Pancreas (tissue), 10 donors: ENCODE results near the gene TRIM14. TPM values are rescaled to one million over a fixed set of nuclear protein-coding genes. Genes with fewer than 3 reads are reported as not detected.
A peak's percentile ranks its signal among the peaks of the same experiment; 100 is the strongest.

ENCODE experiments used
- ATAC-seq, 4 donors: fragments of 200-7000 bp; cut with Tn5 transposase; one replicate each; pipeline versions ENCODE4 v1.8.0 to v1.9.1; 2020; ENCODE audit warnings: mild to moderate bottlenecking in 4 of 4, moderate library complexity in 4 of 4
- DNase-seq, 6 donors: peaks; one replicate each; pipeline ENCODE4 v3.0.0-alpha.2; 2020
- FAIRE-seq: peaks from 2 replicates; lab custom pipeline; 2012; peaks lifted over from hg19 to GRCh38; lab: Jason Lieb, UNC
- H3K27ac ChIP-seq, 4 donors: fragments of 200-600 bp; sonication (generic); 1 replicate in 3 of 4; 2 replicates in 1 of 4; pipeline versions ENCODE4 v1.5.0 to v1.8.0; 2020
- H3K27me3 ChIP-seq, 4 donors: fragments of 200-600 bp; one replicate each; pipeline ENCODE4 v1.8.0; 2021
- H3K36me3 ChIP-seq, 3 donors: fragments of 200-600 bp; sonication (generic) in 1 of 3; one replicate each; pipeline versions ENCODE4 v1.5.0 to v1.8.0; 2020 to 2021
- H3K4me1 ChIP-seq, 3 donors: fragments of 200-600 bp; one replicate each; pipeline ENCODE4 v1.8.0; 2021
- H3K4me3 ChIP-seq, 4 donors: fragments of 200-600 bp; sonication (generic) in 2 of 4; one replicate each; pipeline versions ENCODE4 v1.5.0 to v1.8.0; 2020 to 2021
- H3K9me3 ChIP-seq, 4 donors: fragments of 200-600 bp; one replicate each; pipeline ENCODE4 v1.8.0; 2021
- CTCF ChIP-seq, 4 donors: fragments of 200-600 bp; sonication (generic) in 3 of 4; IDR thresholded peaks; one replicate each; pipeline versions ENCODE4 v1.5.0 to v1.8.0; 2021; ENCODE audit warnings: antibody characterized with exemption in 4 of 4
- WGBS, 2 donors: extraction: QIAGEN DNeasy Blood & Tissue Kit; methylation state at CpG; one replicate each; pipeline ENCODE4 v1.1.7; 2013; 5-methylcytosine and 5-hydroxymethylcytosine counted together
- intact Hi-C, 3 donors: fragments of 100-400 bp; cut with DNase I; formaldehyde crosslinking; loops; one replicate each; pipeline versions ENCODE4 v1.11.1 to v1.14.2; 2022
- polyA plus RNA-seq, 2 donors: library from polyadenylated mRNA; stranded (reverse); fragments of 200-250 nt; gene quantifications; one replicate each; pipeline ENCODE4 v1.2.3, GENCODE V29; 2013
- total RNA-seq, 6 donors: library from RNA; stranded (reverse); fragmentation: NEBNext Ultra II Directional in 4 of 6; extraction: Animal tissue kit (Norgen Biotek cat#: 25700) in 4 of 6; gene quantifications; one replicate each; pipeline versions ENCODE4 v1.2.1 to v1.2.4, GENCODE V29; 2021 to 2023
- donor health status: healthy with polysubstance abuse.
- donor health status: DM: no; HTN: no; CAD: no; lungs with moderate emphysema.
- donor health status: DM: no; HTN: no; CAD: no.
- donor health status: control.
- donor health status: control.
- donor health status: Bipolar disorder and iron deficiency.
- donor health status: DM: yes; HTN: yes; CAD: no.
- donor health status: DM: no; HTN: no; CAD: no.
- donor health status: DM: no; HTN: no; CAD: no.
- donor health status: DM: yes; HTN: yes; CAD: no.

The TRIM14 gene
- total and polyA plus RNA-seq, 8 donors = 1.2 to 10.4 (median 1.9) TPM

GRCh38 chr9:98085944-98086343 is 33.1 kb downstream of the TRIM14 start:
- H3K4me1 ChIP-seq = no peaks in the 10 kb centered on the region
- intact Hi-C loops = no loop called here
- no peak for TF ChIP-seq CTCF (IDR thresholded peaks at IDR 0.05)
- peaks cover 5 to 26% (median 17%) of the 10 kb centered on the region in 3 donors for H3K36me3 ChIP-seq
- 79 to 81% methylated on average over 7 of the region's 7 CpGs for WGBS, 2 donors
- H3K27ac ChIP-seq = no peak overlapping the region
- FAIRE-seq (no peak), DNase-seq (no peak), ATAC-seq (peak in 2 of 4 donors; percentile 15 to 42)
- H3K27me3 ChIP-seq = no peaks in the 10 kb centered on the region
- no peaks in the 10 kb centered on the region for H3K9me3 ChIP-seq
- no peak overlapping the region for H3K4me3 ChIP-seq

- intact Hi-C loops = no loop called here
- Histone ChIP-seq H3K36me3 (peaks cover 5 to 28% (median 17%) of the 10 kb centered on the region in 3 donors), H3K9me3 (no peaks in the 10 kb centered on the region), H3K27me3 (no peaks in the 10 kb centered on the region), H3K27ac (no peak overlapping the region), H3K4me3 (no peak overlapping the region), H3K4me1 (no peaks in the 10 kb centered on the region)
- 91 to 92% methylated on average over 4 of the region's 4 CpGs for WGBS, 2 donors
- DNase-seq (no peak), FAIRE-seq (no peak), ATAC-seq (no peak)
- TF ChIP-seq CTCF (IDR thresholded peaks at IDR 0.05) = no peak
Measured at GRCh38 chr9:98085058-98085457, 34.0 kb downstream of the TRIM14 start.

- H3K27me3 ChIP-seq = no peaks in the 10 kb centered on the region
- 89 to 95% methylated on average over 3 of the region's 3 CpGs for WGBS, 2 donors
- no peaks in the 10 kb centered on the region for H3K9me3 ChIP-seq
- TF ChIP-seq CTCF (IDR thresholded peaks at IDR 0.05) = no peak
- DNase-seq (no peak), ATAC-seq (no peak), FAIRE-seq (no peak)
- intact Hi-C loops = no loop called here
- H3K4me1 ChIP-seq = no peaks in the 10 kb centered on the region
- no peak overlapping the region for H3K4me3 ChIP-seq
- peaks cover 5 to 31% (median 17%) of the 10 kb centered on the region in 3 donors for H3K36me3 ChIP-seq
- H3K27ac ChIP-seq = no peak overlapping the region
Measured at GRCh38 chr9:98084396-98084795, 34.6 kb downstream of the TRIM14 start.

GRCh38 chr9:98083566-98084183 is 35.3 kb downstream of the TRIM14 start:
- WGBS, 2 donors = 94 to 95% methylated on average over 7 of the region's 7 CpGs
- FAIRE-seq (no peak), ATAC-seq (no peak), DNase-seq (no peak)
- Histone ChIP-seq H3K27me3 (no peaks in the 10 kb centered on the region), H3K9me3 (no peaks in the 10 kb centered on the region), H3K36me3 (peaks cover 5 to 35% (median 17%) of the 10 kb centered on the region in 3 donors), H3K27ac (no peak overlapping the region), H3K4me3 (no peak overlapping the region), H3K4me1 (no peaks in the 10 kb centered on the region)
- TF ChIP-seq CTCF (IDR thresholded peaks at IDR 0.05) = no peak
- intact Hi-C loops = no loop called here

GRCh38 chr9:98083061-98083501 is 35.9 kb downstream of the TRIM14 start:
- no peaks in the 10 kb centered on the region for H3K27me3 ChIP-seq
- H3K4me3 ChIP-seq = no peak overlapping the region
- TF ChIP-seq CTCF (IDR thresholded peaks at IDR 0.05) = no peak
- H3K36me3 ChIP-seq = peaks cover 5 to 35% (median 17%) of the 10 kb centered on the region in 3 donors
- H3K4me1 ChIP-seq = no peaks in the 10 kb centered on the region
- DNase-seq (no peak), ATAC-seq (peak in 3 of 4 donors; percentile 22 to 36 (median 31)), FAIRE-seq (no peak)
- WGBS, 2 donors = 99 to 100% methylated on average over 2 of the region's 2 CpGs
- H3K9me3 ChIP-seq = no peaks in the 10 kb centered on the region
- intact Hi-C loops = no loop called here
- no peak overlapping the region for H3K27ac ChIP-seq
